AG09319 (cell line): Measurements from ENCODE around the gene SCIN.

Source experiments
- DNase-seq: peaks from one replicate; pipeline ENCODE4 v3.0.0-alpha.2; 2010; ENCODE audit warnings: low read depth; ENCODE audit errors: extremely low read depth
- CTCF ChIP-seq: IDR thresholded peaks from 2 replicates; pipeline ENCODE4 v1.5.1; 2011; ENCODE audit warnings: low read depth, mild to moderate bottlenecking, inconsistent platforms, low read length, moderate library complexity

SCIN gene

GRCh38 chr7:12596225-12596790 lies 25.8 kb downstream of the SCIN start:
- no peak for TF ChIP-seq CTCF
- DNase-seq, result no peak

DNA sequence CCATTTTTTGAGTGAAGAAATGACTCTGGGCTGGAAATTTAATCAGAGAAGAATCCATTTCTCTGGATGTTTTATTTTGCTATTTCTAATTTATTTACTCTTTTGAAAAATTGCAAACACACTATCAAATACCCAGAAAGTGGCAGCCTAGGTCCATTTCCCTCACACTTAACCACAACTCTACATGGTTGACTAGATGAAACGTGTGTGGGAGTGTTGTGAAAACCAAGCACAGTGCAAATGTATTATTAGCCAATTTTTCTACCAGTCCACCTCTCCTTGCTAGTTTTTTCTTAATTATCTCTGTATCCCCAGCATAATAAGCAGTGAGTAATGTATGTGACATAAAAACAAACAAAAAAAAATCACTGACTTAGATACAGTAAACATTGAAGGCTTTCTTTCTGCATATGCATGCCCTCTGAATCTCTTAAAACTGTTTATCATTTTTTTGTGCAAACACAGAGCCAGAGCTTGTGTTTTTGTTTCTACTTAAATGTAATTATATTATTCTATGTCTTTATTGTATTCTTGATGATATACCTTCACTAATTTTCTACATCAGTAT lies 30.9 kb downstream of the SCIN start:
- no peak for TF ChIP-seq CTCF
- DNase-seq, result no peak

DNA sequence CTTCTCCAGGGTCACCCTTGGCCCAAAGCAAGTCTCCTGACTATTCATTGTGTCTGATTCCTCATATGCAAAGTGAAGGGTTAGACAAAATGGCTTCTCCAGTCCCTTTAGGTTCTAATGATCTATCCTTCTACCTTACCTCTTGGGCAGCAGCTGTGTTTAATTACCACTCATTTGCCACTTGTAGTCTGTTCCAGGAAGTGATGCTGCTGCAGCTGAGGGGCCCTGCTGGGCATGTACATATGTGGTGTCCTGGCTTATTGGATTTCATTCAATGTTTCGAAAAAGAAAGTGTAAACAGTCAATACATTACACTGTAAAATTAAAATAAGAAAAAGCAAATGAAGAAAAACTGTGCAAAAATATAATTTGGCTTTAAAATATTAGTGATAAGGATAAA lies 36.6 kb downstream of the SCIN start:
- DNase-seq, result no peak
- no peak for TF ChIP-seq CTCF

- TF ChIP-seq CTCF, result no peak
- no peak for DNase-seq
Observed at GRCh38 chr7:12609561-12609960, 39.0 kb downstream of the SCIN start.

- no peak for DNase-seq
- no peak for TF ChIP-seq CTCF
Observed at GRCh38 chr7:12610899-12611298, 40.4 kb downstream of the SCIN start.

GRCh38 chr7:12612622-12613021 lies 42.1 kb downstream of the SCIN start:
- TF ChIP-seq CTCF, result no peak
- DNase-seq, result no peak

- no peak for TF ChIP-seq CTCF
- DNase-seq, result no peak
Observed at GRCh38 chr7:12619461-12620069, 49.0 kb downstream of the SCIN start.
